HFF-Myc (cell line): Measurements from ENCODE around the gene NANOS2.
A peak's percentile ranks its signal among the peaks of the same experiment; 100 is the strongest.

ENCODE experiments used
- DNase-seq: peaks from one replicate; pipeline ENCODE4 v3.0.0-alpha.2; 2011; ENCODE audit warnings: low read depth; ENCODE audit errors: extremely low read depth
- H3K4me3 ChIP-seq: replicated peaks from 2 replicates; pipeline ENCODE4 v1.5.1; 2011; ENCODE audit warnings: low read depth, mild to moderate bottlenecking, control low read depth, low read length
- TF ChIP-seq, protein P1 (sequence below): IDR thresholded peaks from 2 replicates; pipeline ENCODE4 v1.5.1; 2012; ENCODE audit warnings: mild to moderate bottlenecking, low read depth, low read length, control low read depth; ENCODE audit errors: missing control alignments

The NANOS2 gene

GRCh38 chr19:45913874-45914830, at the start of gene NANOS2:
Gene NANOS2 (minus strand): TSS chr19:45914778. CDS start chr19:45914693, 85 bp downstream.
- no peak for DNase-seq
- TF ChIP-seq, protein P1, sequence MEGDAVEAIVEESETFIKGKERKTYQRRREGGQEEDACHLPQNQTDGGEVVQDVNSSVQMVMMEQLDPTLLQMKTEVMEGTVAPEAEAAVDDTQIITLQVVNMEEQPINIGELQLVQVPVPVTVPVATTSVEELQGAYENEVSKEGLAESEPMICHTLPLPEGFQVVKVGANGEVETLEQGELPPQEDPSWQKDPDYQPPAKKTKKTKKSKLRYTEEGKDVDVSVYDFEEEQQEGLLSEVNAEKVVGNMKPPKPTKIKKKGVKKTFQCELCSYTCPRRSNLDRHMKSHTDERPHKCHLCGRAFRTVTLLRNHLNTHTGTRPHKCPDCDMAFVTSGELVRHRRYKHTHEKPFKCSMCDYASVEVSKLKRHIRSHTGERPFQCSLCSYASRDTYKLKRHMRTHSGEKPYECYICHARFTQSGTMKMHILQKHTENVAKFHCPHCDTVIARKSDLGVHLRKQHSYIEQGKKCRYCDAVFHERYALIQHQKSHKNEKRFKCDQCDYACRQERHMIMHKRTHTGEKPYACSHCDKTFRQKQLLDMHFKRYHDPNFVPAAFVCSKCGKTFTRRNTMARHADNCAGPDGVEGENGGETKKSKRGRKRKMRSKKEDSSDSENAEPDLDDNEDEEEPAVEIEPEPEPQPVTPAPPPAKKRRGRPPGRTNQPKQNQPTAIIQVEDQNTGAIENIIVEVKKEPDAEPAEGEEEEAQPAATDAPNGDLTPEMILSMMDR: peak; percentile 29
- no peak within 1 kb of the TSS for H3K4me3 ChIP-seq

DNA sequence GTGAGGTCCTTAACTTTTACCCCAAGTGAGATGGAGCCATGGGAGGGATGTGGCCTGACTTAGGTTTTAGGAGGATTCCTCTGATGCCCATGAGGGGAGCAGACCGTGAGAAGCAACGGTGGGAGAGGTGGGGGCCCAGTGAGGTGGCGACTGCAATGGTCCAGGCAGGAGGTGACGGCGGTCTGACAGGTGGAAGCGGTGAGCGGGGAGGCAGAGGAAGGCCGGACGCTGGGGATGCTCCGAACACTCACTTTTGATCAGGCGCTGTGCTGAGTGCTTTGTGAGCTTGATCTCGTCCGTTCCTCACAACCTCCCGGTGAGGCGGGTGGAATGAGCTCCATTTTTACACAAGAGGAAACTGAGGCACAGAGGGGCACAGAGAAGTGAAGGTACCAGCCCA, 47.4 kb upstream of the NANOS2 start:
- TF ChIP-seq, protein P1: no peak
- no peak for DNase-seq
- H3K4me3 ChIP-seq: no peak overlapping the region

- no peak for DNase-seq
- TF ChIP-seq, protein P1: no peak
- no peak overlapping the region for H3K4me3 ChIP-seq
Observed at GRCh38 chr19:45960595-45961235, 46.1 kb upstream of the NANOS2 start.

DNA sequence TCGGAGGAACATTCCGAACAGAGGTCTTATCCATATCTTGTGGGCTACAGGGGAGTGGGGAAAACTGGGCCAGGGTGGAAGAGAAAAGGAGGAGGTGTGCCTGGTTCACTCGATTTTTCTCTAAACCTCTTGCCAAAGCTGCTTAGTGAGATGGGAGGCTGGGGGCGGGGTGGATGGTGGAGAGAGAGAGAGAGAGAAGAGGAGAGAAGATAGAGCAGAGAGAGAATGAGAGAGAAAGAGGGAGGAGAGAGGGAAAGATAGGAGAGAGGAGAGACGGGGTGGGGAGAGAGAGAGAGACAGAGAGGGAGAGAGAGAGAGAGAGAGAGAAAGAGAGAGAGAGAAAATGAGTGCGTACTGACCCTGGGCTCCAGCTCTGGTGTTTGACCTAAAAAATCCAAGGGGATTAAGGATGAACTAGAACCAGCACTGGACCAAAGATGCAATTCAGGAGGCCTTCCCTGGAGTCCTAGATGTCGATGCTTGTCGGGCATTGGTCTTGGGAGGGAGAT, 45.0 kb upstream of the NANOS2 start:
- TF ChIP-seq, protein P1: no peak
- H3K4me3 ChIP-seq: no peak overlapping the region
- DNase-seq: no peak

GRCh38 chr19:45958769-45959516, 44.4 kb upstream of the NANOS2 start:
- H3K4me3 ChIP-seq: no peak overlapping the region
- DNase-seq: no peak
- TF ChIP-seq, protein P1: no peak

DNA sequence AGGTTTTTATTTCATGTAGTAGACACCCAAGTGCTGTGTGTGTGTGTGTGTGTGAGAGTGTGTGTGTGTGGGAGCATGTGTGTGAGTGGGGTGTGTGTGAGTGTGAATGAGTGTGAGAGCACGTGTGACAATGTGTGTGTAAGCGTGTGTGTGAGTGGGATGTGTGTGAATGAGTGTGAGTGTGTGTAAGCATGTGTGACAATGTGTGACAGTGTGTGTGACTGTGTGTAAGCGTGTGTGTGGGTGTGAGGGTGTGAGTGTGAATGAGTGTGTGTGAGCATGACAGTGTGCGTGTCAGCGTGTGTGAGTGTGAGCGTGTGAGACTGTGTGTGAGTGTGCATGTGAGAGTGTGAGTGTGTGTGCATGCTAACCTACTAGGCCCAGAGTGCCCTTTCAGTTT, 43.7 kb upstream of the NANOS2 start:
- no peak overlapping the region for H3K4me3 ChIP-seq
- TF ChIP-seq, protein P1: no peak
- DNase-seq: no peak
